ENCODE results near the gene BCLAF3.

BCLAF3 gene

DNA sequence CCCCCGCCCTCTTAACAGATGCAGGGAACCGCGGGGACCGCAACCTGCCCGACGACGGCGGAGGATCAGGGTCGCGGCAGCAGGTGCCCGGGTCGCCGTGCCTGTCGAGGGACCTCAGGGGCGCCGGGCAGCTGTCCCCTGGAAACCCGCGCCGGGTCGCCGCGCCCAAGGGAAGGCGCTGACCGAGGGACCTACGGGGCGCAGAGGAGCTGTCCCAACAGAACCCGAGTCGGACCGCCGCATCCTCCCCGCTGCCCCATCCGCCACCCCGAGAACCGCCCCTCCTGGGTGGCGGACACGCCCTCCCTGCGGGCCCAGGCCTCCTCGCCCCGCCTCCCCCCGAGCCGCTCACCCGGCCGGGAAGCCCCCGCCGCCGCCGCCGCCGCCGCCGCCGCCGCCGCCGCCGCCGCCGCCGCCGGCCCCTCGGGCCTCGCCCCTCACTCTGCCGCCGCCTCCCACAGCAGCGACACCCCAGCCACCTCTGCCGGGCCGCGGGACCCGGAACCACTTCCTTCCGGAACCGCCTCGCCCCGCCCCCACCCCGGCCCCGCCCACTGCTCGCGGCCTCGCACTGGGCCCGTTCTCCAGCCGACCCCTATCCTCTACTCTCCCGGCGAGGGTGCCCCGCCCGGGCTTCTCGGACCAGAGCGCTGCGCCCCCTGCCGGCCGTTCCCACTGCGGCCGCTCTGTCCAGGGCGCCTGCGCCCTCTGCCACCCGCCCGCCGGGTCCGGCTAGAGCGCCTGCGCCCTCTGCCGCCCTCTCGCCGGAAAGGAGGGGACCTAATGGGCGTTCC is at the start of gene BCLAF3:
TSS of gene BCLAF3 (minus strand) at position 506 of the 794 bp plus-strand sequence. CDS start 20,797 bp downstream, outside the sequence.
- no peaks in the 10 kb centered on the region for H3K36me3 ChIP-seq (ENCODE audit: control insufficient read depth, insufficient read depth, low read length)
- peak within 1 kb of the TSS; percentile 68 for H3K9ac ChIP-seq (ENCODE audit: low read length)
- no peaks in the 10 kb centered on the region for H3K27me3 ChIP-seq (ENCODE audit: control insufficient read depth, insufficient read depth, low read length)

GRCh38 chrX:20038966-20039365 is 48.1 kb upstream of the BCLAF3 start:
- Histone ChIP-seq H3K9me3 (ENCODE audit: control insufficient read depth, low read length) (no peaks in the 10 kb centered on the region), H3K27me3 (ENCODE audit: control insufficient read depth, insufficient read depth, low read length) (no peaks in the 10 kb centered on the region), H3K9ac (ENCODE audit: low read length) (no peak overlapping the region), H3K4me1 (ENCODE audit: control insufficient read depth, insufficient read depth, low read length) (no peaks in the 10 kb centered on the region), H3K36me3 (ENCODE audit: control insufficient read depth, insufficient read depth, low read length) (no peaks in the 10 kb centered on the region), H3K4me3 (ENCODE audit: low read length) (no peak overlapping the region)

More for the DNA sequence above, at the start of gene BCLAF3:
- peak within 1 kb of the TSS; percentile 2 for H3K4me3 ChIP-seq (ENCODE audit: low read length)
- H3K9me3 ChIP-seq (ENCODE audit: control insufficient read depth, low read length) = no peaks in the 10 kb centered on the region
- peaks cover 6% of the 10 kb centered on the region for H3K4me1 ChIP-seq (ENCODE audit: control insufficient read depth, insufficient read depth, low read length)

- Histone ChIP-seq H3K4me1 (ENCODE audit: control insufficient read depth, insufficient read depth, low read length) (no peaks in the 10 kb centered on the region), H3K27me3 (ENCODE audit: control insufficient read depth, insufficient read depth, low read length) (no peaks in the 10 kb centered on the region), H3K9ac (ENCODE audit: low read length) (no peak overlapping the region), H3K4me3 (ENCODE audit: low read length) (no peak overlapping the region), H3K9me3 (ENCODE audit: control insufficient read depth, low read length) (no peaks in the 10 kb centered on the region), H3K36me3 (ENCODE audit: control insufficient read depth, insufficient read depth, low read length) (no peaks in the 10 kb centered on the region)
Measured at GRCh38 chrX:20037186-20037585, 46.3 kb upstream of the BCLAF3 start.

DNA sequence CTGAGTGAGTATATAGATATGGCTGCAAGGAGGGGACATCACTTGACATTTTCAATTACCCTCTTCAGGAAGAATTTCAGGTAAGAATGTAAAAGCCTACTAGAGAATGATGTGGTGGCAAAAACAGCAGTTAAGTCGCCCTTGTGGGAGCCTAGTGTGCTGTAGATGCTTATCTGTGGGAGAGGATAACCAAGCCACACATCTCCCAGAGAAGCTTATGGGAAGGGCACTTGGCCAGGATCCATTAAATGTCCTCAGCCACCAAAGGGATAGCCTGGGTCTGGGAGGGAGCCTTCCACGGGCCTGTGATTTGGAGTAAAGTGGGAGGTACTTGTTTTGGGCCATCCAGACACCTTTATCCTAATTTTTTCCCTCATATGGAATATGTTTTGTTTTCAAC is 41.3 kb upstream of the BCLAF3 start:
- Histone ChIP-seq H3K27me3 (ENCODE audit: control insufficient read depth, insufficient read depth, low read length) (no peaks in the 10 kb centered on the region), H3K36me3 (ENCODE audit: control insufficient read depth, insufficient read depth, low read length) (no peaks in the 10 kb centered on the region), H3K9ac (ENCODE audit: low read length) (no peak overlapping the region), H3K4me3 (ENCODE audit: low read length) (no peak overlapping the region), H3K9me3 (ENCODE audit: control insufficient read depth, low read length) (no peaks in the 10 kb centered on the region), H3K4me1 (ENCODE audit: control insufficient read depth, insufficient read depth, low read length) (peaks cover 16% of the 10 kb centered on the region)

GRCh38 chrX:20029728-20030127 is 38.9 kb upstream of the BCLAF3 start:
- H3K27me3 ChIP-seq (ENCODE audit: control insufficient read depth, insufficient read depth, low read length) = no peaks in the 10 kb centered on the region
- H3K9ac ChIP-seq (ENCODE audit: low read length) = no peak overlapping the region

GRCh38 chrX:20028588-20028987 is 37.7 kb upstream of the BCLAF3 start:
- no peak overlapping the region for H3K4me3 ChIP-seq (ENCODE audit: low read length)
- no peaks in the 10 kb centered on the region for H3K36me3 ChIP-seq (ENCODE audit: control insufficient read depth, insufficient read depth, low read length)
- H3K9me3 ChIP-seq (ENCODE audit: control insufficient read depth, low read length) = no peaks in the 10 kb centered on the region
- peaks cover 16% of the 10 kb centered on the region for H3K4me1 ChIP-seq (ENCODE audit: control insufficient read depth, insufficient read depth, low read length)
- no peak overlapping the region for H3K9ac ChIP-seq (ENCODE audit: low read length)
- no peaks in the 10 kb centered on the region for H3K27me3 ChIP-seq (ENCODE audit: control insufficient read depth, insufficient read depth, low read length)

More at GRCh38 chrX:20029728-20030127, 38.9 kb upstream of the BCLAF3 start:
- Histone ChIP-seq H3K4me3 (ENCODE audit: low read length) (no peak overlapping the region), H3K4me1 (ENCODE audit: control insufficient read depth, insufficient read depth, low read length) (peaks cover 16% of the 10 kb centered on the region), H3K36me3 (ENCODE audit: control insufficient read depth, insufficient read depth, low read length) (no peaks in the 10 kb centered on the region), H3K9me3 (ENCODE audit: control insufficient read depth, low read length) (no peaks in the 10 kb centered on the region)

DNA sequence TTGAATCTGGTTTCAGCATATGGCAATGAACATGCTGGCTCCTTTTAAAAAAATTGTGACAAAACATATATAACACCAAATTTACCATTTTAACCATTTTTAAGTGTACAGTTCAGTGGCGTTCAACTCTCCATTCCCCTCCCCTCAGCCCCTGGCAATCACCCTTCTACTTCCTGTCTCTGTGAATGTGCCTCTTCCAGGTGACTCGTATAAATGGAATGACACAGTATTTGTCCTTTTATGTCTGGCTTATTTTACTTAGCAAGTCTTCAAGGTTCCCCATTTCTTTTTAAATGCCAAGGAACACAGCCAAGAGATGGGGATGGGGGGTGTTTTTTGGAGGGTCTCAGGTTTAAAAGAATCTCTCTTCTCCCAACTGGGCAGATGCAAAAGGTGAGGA is 35.4 kb upstream of the BCLAF3 start:
- H3K9ac ChIP-seq (ENCODE audit: low read length) = no peak overlapping the region
- H3K4me3 ChIP-seq (ENCODE audit: low read length) = no peak overlapping the region
- no peaks in the 10 kb centered on the region for H3K27me3 ChIP-seq (ENCODE audit: control insufficient read depth, insufficient read depth, low read length)
- no peaks in the 10 kb centered on the region for H3K36me3 ChIP-seq (ENCODE audit: control insufficient read depth, insufficient read depth, low read length)
- H3K4me1 ChIP-seq (ENCODE audit: control insufficient read depth, insufficient read depth, low read length) = peaks cover 16% of the 10 kb centered on the region
- H3K9me3 ChIP-seq (ENCODE audit: control insufficient read depth, low read length) = no peaks in the 10 kb centered on the region

- no peaks in the 10 kb centered on the region for H3K27me3 ChIP-seq (ENCODE audit: control insufficient read depth, insufficient read depth, low read length)
- no peaks in the 10 kb centered on the region for H3K36me3 ChIP-seq (ENCODE audit: control insufficient read depth, insufficient read depth, low read length)
Measured at GRCh38 chrX:20019672-20020365, 29.0 kb upstream of the BCLAF3 start.

GRCh38 chrX:20016616-20016945 is 25.7 kb upstream of the BCLAF3 start:
- Histone ChIP-seq H3K36me3 (ENCODE audit: control insufficient read depth, insufficient read depth, low read length) (no peaks in the 10 kb centered on the region), H3K9ac (ENCODE audit: low read length) (no peak overlapping the region), H3K4me3 (ENCODE audit: low read length) (no peak overlapping the region), H3K9me3 (ENCODE audit: control insufficient read depth, low read length) (no peaks in the 10 kb centered on the region), H3K4me1 (ENCODE audit: control insufficient read depth, insufficient read depth, low read length) (no peaks in the 10 kb centered on the region), H3K27me3 (ENCODE audit: control insufficient read depth, insufficient read depth, low read length) (no peaks in the 10 kb centered on the region)

More at GRCh38 chrX:20019672-20020365, 29.0 kb upstream of the BCLAF3 start:
- no peaks in the 10 kb centered on the region for H3K4me1 ChIP-seq (ENCODE audit: control insufficient read depth, insufficient read depth, low read length)
- no peak overlapping the region for H3K4me3 ChIP-seq (ENCODE audit: low read length)
- no peaks in the 10 kb centered on the region for H3K9me3 ChIP-seq (ENCODE audit: control insufficient read depth, low read length)
- H3K9ac ChIP-seq (ENCODE audit: low read length) = no peak overlapping the region

DNA sequence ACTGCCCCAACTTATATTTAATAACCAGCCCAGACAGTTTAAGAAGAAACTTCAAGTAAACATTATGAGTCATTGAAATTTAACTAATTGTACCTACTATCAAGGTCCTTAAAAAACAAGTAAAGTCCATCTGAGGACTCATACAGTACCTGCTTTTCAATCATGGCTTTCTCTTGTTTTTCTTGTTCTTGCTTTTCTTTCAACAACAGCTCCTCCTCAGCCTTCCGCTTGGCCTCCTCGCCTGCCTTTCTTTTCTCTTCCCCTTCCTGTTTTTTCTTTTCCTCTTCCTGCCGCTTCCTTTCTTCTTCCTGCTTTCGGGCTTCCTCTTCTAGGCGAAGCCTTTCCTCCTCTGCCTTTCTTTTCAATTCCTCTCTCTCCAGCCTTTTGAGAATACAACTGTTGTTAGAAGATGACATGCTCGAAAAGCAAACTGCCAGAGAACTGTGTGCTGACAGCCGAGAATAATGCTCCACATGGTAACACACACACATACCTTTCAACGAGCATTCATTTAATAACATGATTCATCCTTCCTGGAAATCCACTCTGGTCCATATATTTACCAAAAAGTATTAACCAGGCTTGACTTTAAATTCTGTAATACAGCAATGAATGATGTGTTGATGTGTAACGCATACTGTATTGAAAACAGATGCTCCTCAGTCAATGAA is 25.2 kb upstream of the BCLAF3 start:
- H3K36me3 ChIP-seq (ENCODE audit: control insufficient read depth, insufficient read depth, low read length) = no peaks in the 10 kb centered on the region
- H3K4me3 ChIP-seq (ENCODE audit: low read length) = no peak overlapping the region
- H3K27me3 ChIP-seq (ENCODE audit: control insufficient read depth, insufficient read depth, low read length) = no peaks in the 10 kb centered on the region
- no peaks in the 10 kb centered on the region for H3K4me1 ChIP-seq (ENCODE audit: control insufficient read depth, insufficient read depth, low read length)
- H3K9ac ChIP-seq (ENCODE audit: low read length) = no peak overlapping the region
- no peaks in the 10 kb centered on the region for H3K9me3 ChIP-seq (ENCODE audit: control insufficient read depth, low read length)

- Histone ChIP-seq H3K27me3 (ENCODE audit: control insufficient read depth, insufficient read depth, low read length) (no peaks in the 10 kb centered on the region), H3K9me3 (ENCODE audit: control insufficient read depth, low read length) (no peaks in the 10 kb centered on the region), H3K4me1 (ENCODE audit: control insufficient read depth, insufficient read depth, low read length) (no peaks in the 10 kb centered on the region), H3K36me3 (ENCODE audit: control insufficient read depth, insufficient read depth, low read length) (no peaks in the 10 kb centered on the region), H3K4me3 (ENCODE audit: low read length) (no peak overlapping the region), H3K9ac (ENCODE audit: low read length) (no peak overlapping the region)
Measured at GRCh38 chrX:20015422-20015821, 24.6 kb upstream of the BCLAF3 start.

GRCh38 chrX:20011608-20012007 is 20.7 kb upstream of the BCLAF3 start:
- H3K4me3 ChIP-seq (ENCODE audit: low read length) = no peak overlapping the region
- no peaks in the 10 kb centered on the region for H3K9me3 ChIP-seq (ENCODE audit: control insufficient read depth, low read length)
- no peaks in the 10 kb centered on the region for H3K27me3 ChIP-seq (ENCODE audit: control insufficient read depth, insufficient read depth, low read length)
- H3K9ac ChIP-seq (ENCODE audit: low read length) = no peak overlapping the region
- H3K4me1 ChIP-seq (ENCODE audit: control insufficient read depth, insufficient read depth, low read length) = no peaks in the 10 kb centered on the region
- H3K36me3 ChIP-seq (ENCODE audit: control insufficient read depth, insufficient read depth, low read length) = no peaks in the 10 kb centered on the region
